BJ (cell line): ENCODE results near the gene GNRH2. TPM values are rescaled to one million over a fixed set of nuclear protein-coding genes. Genes with fewer than 3 reads are reported as not detected.

Source experiments
- CTCF ChIA-PET: fragments of 350-600 bp; formaldehyde crosslinking; extraction: SDS; loops from one replicate; lab custom pipeline; 2021; ENCODE audit warnings: antibody characterized with exemption, inconsistent platforms; lab: Yijun Ruan, JAX
- POLR2A ChIA-PET: fragments of 300-600 bp; sonication (Branson Sonifier 250); formaldehyde crosslinking; extraction: SDS; loops from one replicate; lab custom pipeline; 2021; ENCODE audit warnings: antibody characterized with exemption; lab: Charles Lee
- DNase-seq: peaks from one replicate; pipeline ENCODE4 v3.0.0-alpha.2; 2011; ENCODE audit warnings: low read depth
- H3K27me3 ChIP-seq: 2 replicates; pipeline ENCODE4 v1.6.0; 2011; ENCODE audit warnings: low read length; ENCODE audit not compliant: control insufficient read depth, insufficient read depth
- H3K36me3 ChIP-seq: 2 replicates; pipeline ENCODE4 v1.5.1; 2011; ENCODE audit warnings: low read length; ENCODE audit not compliant: control insufficient read depth, insufficient read depth
- H3K4me3 ChIP-seq: 2 replicates; pipeline ENCODE4 v1.5.1; 2011; ENCODE audit warnings: low read depth, mild to moderate bottlenecking, control low read depth, low read length
- polyA plus RNA-seq: library from polyadenylated mRNA; depleted of rRNA; stranded (reverse); fragments of >200 nt; gene quantifications from 2 replicates; pipeline ENCODE4 v1.2.3, GENCODE V29; 2011
- TF ChIP-seq, protein P1 (sequence below): IDR thresholded peaks from 2 replicates; pipeline ENCODE4 v1.5.1; 2011; ENCODE audit warnings: low read depth, mild to moderate bottlenecking, control low read depth, inconsistent platforms, low read length, moderate library complexity; ENCODE audit not compliant: insufficient read depth

GNRH2 gene
- polyA plus RNA-seq, 1 experiment: not detected

DNA sequence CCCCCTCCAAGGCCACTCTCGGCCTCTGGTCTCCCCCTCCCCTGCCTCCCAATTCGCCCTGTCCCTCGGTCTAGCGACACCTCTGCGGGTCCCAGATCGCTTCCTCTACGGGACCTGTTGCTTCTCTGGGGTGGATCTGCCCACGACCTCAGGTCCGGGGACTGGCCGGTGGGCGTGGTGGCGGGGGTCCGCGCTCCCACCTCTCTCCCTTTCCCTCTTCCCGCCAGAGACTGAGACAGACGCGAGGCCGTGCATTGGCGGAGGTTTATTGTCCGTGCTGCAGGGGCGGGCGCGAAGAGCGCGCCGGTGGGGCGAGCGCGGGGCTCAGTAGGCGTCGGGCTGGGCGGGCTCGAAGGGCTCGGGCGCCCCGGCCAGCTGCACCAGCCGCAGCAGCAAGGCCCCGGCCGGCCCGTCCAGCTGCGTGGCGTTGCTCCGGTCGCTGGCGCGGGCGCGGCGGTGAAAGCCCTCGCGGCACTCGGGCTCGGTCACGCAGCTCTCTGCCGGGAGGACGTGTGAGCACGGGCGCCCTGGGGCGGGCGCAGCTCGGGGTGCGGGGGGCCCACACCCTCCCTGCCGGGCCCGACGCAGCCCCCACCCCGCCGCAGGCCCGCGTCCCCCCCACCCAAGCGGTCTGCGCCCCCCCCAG lies 39.0 kb downstream of the GNRH2 start:
- no peak for DNase-seq
- no peaks in the 10 kb centered on the region for H3K36me3 ChIP-seq
- ChIA-PET CTCF (interaction anchor here (1.2 kb wide), 1 partner anchor 15 kb away, joined by 3 read pairs; no protein-coding TSS in a partner anchor), POLR2A (no interaction called here)
- no peak overlapping the region for H3K4me3 ChIP-seq
- peaks cover 33% of the 10 kb centered on the region for H3K27me3 ChIP-seq
- TF ChIP-seq, protein P1, sequence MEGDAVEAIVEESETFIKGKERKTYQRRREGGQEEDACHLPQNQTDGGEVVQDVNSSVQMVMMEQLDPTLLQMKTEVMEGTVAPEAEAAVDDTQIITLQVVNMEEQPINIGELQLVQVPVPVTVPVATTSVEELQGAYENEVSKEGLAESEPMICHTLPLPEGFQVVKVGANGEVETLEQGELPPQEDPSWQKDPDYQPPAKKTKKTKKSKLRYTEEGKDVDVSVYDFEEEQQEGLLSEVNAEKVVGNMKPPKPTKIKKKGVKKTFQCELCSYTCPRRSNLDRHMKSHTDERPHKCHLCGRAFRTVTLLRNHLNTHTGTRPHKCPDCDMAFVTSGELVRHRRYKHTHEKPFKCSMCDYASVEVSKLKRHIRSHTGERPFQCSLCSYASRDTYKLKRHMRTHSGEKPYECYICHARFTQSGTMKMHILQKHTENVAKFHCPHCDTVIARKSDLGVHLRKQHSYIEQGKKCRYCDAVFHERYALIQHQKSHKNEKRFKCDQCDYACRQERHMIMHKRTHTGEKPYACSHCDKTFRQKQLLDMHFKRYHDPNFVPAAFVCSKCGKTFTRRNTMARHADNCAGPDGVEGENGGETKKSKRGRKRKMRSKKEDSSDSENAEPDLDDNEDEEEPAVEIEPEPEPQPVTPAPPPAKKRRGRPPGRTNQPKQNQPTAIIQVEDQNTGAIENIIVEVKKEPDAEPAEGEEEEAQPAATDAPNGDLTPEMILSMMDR: no peak

DNA sequence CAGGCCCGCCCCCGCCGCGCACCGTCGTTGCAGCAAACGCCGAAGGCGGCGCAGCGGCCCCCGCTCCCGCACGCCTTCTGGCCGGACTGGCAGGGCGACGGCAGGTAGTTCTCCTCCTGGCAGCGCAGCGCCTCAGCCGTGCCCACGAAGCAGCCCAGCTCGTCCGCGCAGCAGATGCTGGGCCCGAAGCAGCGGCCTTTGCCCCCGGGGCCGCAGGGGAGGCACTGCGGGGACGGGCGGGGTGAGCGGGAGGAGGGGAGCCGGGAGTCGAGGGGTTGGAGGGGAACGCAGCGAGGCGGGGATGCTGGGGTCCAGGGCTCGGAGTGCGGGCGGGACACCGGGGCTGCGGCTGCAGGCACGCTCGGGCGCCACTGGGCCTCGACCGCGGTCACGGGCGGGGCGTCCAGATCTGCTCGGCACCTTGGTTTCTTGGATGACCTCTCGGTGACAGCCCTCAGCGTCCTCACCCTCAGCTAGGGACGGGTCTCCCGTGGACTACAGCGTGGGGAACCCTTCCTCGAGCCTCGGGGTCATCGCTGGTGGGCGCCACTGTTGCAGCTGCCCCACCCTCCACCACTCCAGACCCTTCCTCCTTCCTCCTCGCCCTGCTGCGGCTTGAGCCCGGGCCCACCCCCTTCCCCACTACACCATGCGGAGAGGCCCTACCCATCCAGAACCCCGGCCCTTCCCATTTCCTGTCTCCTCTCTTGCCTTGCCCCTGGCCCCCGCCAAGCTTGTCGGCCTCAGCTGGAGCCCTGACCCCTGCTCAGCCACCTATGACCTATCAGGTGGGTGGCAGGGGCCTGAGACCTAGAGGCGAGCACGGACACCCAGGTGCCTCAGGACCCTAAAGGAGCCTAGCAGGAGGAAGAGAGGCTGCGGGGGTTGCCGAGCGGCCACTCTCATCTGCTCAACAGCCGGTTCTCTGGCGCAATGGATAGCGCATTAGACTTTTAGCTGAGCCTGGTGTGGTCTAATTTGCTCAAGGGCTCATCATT lies 39.8 kb downstream of the GNRH2 start:
- ChIA-PET CTCF (interaction anchor here (1.2 kb wide), 1 partner anchor 14 kb away, joined by 3 read pairs; no protein-coding TSS in a partner anchor), POLR2A (no interaction called here)
- no peak overlapping the region for H3K4me3 ChIP-seq
- H3K36me3 ChIP-seq: no peaks in the 10 kb centered on the region
- no peak for DNase-seq
- H3K27me3 ChIP-seq: peaks cover 29% of the 10 kb centered on the region
- TF ChIP-seq, protein P1: no peak

DNA sequence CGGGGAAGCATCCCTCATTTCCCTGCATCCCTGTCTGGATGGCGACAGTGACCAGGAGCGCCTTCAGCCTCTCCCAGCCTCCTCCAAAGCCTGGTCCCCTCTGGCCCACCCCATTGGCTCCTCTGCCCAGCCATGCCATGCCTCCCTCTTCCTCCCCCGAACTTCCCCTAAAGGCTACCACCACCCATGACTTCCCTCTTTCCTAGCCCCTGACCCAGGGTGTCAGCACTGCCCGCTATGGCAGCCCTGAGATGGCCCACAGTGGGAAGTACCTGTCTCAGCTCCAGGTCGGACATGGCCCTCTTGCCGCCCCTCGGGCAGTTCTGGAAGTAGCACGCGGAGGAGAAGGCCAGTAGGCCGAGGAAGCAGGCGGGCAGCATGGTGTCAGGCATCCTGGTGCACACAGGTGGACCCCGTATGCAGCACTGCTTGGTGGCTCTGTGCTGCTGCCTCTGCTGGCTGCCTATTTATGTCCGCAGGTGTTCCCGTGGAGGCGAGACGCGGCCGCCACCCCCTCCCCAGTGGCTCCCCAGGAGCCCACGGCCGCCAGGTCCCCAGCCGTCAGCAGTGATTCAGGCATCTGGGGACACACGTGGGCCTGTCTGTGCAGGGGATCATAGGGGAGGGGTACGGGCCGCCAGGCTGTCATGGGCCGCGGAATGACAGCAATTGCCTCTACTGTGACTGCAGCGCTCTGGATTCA lies 41.0 kb downstream of the GNRH2 start, which contains the start of gene AVP:
AVP (minus strand) TSS at position 442 of the 703 bp plus-strand sequence; CDS start at position 392, 50 bp downstream.
- ChIA-PET POLR2A (no interaction called here), CTCF (no interaction called here)
- TF ChIP-seq, protein P1: no peak
- Histone ChIP-seq H3K36me3 (no peaks in the 10 kb centered on the region), H3K4me3 (no peak within 1 kb of the TSS), H3K27me3 (peaks cover 26% of the 10 kb centered on the region)
- no peak for DNase-seq

DNA sequence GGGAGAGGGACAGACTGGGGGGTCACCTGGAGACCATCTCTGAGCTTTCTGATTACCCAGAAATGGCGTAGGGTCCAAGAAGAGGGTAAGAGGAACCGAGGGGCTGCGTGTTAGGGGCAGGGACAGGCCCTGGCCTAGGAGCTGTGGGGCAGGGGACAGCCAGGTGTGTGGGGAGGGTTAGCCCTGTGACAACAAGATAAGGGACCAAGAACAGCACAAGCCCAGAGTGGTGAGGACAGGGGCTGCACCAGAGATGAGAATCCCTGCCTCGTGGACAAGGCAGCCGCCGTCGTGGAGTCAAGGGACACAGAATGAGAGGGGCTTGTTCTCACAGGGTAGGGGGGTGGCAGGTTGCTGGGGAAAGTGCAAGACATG lies 41.6 kb downstream of the GNRH2 start:
- no peak for DNase-seq
- ChIA-PET CTCF (no interaction called here), POLR2A (no interaction called here)
- no peak overlapping the region for H3K4me3 ChIP-seq
- H3K27me3 ChIP-seq: peaks cover 26% of the 10 kb centered on the region
- H3K36me3 ChIP-seq: no peaks in the 10 kb centered on the region
- TF ChIP-seq, protein P1: no peak
